ENCODE results near the gene SIK3.
"Not testable (repeated sequence)": the region's sequence is repeated elsewhere in the genome, so short reads cannot be mapped to it uniquely, and the experiment has no call there.

Gene SIK3

DNA sequence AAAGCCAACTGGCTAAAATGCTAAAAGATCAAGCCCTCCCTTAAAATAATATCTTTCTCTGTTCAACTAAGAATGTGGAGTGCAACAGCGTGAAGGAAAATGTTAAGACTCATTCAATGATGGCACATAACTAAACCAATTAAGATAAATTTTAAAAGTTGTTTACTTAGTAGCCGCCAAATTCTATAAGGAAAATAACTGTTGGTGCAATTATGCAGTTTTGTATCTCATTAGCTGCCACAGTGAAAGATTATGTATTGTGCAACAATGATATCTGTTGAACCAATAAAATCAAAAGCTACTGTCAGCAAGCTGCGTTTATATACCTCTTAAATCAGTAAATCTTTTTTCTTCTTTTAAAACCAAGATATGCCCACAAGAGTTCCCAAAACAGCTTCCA, 55.5 kb downstream of the SIK3 start:
- DNase-seq: no peak

DNA sequence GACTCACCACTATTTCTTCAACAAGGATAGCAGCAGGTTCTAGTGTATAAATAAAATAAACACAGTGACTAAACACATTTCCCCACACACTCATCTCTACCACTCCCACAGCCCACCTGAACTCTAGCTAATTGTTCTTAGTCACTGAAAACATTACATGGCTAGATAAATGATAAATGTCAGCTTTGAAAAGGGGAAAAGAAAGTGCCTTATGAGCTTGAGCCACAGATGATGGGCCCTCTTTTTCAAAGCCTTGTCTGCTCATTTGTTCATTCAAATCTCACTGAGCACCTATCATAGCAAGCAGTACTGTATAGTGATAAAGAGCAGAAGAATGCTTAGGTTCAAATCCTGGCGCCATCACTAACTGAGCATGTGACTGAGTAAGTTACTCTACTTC, 58.3 kb downstream of the SIK3 start:
- no peak for DNase-seq

DNA sequence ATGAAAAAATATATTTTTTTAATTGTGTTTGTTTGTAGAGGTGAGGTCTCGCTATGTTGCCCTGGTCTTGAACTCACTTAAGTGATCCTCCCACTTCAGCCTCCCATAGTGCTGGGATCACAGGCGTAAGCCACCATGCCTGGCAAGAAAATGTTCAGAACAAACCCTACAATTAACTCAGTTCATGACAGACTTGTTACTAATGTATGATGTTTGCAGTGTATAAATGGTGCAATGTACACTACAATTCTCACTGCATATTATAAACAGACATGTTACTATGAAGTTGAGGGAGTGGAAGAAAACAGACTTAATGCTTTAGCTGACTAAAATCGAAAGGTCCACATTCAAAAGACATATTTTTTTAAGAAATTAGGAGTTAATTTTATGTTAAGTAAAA, 59.0 kb downstream of the SIK3 start:
- no peak for DNase-seq

DNA sequence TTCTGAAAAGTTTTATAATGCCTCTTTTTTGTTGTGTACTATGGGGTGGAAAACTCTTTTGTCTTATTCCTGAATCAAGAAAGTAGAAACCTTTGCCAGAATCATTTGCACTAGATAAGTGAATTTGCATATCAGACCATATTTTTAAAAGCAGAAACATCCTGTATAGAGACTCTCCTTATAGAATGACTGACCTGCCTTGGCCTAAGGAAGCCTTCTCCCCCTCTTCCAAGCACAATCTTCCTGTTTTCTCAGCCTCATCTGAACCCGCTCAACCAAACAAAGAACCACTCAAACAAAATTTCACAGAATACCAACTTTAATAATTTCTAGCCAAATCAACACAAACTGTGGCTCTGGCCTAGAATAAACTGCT, 60.3 kb downstream of the SIK3 start:
- DNase-seq: no peak

DNA sequence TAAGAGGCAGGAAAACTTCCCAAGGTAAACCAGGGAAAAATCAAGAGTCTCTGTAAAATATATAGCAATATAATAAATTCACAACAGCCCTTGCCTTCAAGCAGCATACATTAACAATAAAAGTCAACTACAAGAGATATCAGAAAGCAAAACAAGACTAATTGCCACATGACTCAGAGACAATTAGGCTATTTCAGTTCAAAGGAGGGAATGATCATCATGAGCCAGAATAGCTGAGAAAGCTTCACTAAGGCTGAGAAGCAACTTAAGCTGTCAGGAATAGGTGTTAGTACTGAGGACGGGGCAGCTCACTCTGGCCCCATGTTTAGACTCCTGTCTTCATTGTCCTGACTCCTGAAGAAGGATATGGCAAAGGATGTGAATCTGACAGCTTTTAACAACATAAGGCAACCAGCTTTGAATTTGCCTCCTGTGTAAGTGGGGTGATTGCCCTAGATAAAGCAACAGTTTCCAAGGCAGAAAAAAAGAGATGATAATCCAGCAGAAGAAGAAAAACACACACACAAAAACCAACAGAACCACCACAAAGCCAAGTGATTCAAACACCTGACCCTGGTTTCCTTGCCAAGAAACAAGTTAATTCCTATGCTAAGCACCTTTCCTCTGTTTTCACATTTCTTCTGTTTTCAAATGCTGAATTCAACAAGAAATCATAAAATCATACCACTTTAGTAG, 60.8 kb downstream of the SIK3 start:
- DNase-seq: no peak

DNA sequence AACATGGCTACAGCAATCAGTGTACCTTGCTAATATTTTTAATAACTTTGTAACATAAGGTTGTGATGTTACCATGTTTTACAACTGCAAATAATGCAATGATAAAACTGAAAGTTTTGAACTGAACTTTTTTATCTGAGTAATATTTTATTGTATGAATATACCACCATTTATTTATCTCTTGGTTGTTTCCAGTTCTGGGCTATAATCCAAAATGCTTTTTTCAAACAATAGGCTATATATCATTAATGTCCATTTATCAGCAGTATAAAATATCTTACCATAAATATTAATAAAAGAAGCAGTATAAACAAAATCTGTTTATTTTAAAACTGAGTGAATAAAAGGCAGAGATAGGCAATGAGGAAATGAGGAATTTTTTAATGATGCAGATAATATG, 63.3 kb downstream of the SIK3 start:
- DNase-seq: no peak

DNA sequence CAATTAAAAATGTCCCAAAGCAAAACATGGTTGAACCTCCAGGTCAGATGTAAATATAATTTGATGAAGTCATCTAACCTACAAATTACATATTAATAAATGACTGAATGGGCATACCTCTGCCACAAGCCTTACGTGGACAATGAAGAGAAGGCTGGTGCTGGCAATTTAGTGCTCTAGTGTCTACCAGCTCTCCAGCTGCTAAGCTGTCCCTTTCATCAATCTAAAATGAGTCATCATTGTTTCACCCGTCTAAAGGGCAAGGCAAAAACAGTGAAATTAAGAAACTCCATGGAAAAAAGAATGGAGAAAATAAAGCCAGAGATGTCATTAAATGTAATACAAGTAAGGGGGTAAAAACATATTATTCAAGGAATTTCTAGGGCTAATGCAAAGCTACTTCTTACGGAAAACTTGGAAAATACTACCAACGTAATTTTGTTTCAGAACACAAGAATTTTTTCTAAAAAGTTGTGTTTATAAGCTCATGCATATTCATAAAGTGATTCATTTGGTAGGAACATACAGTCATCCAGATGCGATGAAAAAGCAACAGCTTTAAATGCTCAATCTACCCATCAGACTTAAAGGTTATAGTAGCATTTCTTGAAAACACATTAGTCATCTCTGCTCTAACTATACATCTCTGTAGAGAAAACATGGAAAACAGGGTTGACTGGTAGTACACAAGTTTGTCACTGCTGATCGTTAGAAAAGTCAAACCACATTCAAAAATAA, 71.5 kb downstream of the SIK3 start:
- DNase-seq: no peak

DNA sequence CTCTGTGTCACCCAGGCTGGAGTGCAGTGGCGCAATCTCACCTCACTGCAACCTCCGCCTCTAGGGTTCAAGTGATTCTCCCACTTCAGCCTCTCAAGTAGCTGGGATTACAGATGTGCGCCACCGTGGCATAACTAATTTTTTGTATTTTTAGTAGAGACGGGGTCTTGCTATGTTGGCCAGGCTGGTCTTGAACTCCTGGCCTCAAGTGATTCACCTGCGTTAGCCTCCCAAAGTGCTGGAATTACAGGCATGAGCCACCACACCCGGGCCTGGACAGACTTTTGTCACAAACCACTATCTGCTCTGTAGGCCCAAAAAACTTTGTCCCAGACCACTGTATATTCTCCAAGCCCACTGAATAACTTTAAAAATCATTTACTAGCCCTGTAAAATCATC, 74.5 kb downstream of the SIK3 start:
- not testable (repeated sequence) for DNase-seq

DNA sequence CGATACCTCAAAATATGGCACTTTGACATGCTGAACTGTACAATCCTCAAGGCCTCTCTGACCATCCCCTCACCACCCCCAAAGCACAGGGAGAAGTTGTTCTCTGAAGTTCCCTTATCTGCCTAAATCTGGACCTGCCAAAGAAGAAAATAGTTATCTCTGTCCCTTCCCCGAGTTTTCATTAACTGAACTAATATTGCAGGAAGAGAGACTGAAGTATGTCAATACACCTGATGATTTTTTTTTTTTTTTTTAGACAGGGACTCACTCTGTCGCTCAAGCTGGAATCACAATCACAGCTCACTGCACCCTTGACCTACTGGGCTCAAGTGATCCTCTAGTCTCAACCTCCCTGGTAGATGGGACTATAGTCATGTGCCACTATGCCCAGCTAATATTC, 75.0 kb downstream of the SIK3 start:
- no peak for DNase-seq

DNA sequence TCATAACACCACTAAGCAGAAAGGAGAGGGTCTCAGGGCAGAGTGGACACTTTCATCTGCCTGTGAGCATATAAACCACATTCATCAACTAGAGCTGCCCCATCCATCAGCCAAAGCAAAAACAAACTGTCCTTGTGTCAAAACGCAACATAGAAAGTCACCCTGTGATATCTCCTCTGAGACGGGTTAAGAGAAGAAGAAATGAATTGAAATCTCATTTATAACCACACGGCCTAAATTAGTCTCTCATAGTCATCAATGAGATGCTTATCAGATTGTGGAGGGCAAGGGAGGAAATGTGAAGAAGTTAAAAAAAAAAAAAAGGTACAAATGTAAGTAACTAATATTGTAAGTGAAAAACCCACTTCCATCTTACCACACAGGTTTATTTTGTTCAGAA, 75.7 kb downstream of the SIK3 start:
- DNase-seq: no peak

DNA sequence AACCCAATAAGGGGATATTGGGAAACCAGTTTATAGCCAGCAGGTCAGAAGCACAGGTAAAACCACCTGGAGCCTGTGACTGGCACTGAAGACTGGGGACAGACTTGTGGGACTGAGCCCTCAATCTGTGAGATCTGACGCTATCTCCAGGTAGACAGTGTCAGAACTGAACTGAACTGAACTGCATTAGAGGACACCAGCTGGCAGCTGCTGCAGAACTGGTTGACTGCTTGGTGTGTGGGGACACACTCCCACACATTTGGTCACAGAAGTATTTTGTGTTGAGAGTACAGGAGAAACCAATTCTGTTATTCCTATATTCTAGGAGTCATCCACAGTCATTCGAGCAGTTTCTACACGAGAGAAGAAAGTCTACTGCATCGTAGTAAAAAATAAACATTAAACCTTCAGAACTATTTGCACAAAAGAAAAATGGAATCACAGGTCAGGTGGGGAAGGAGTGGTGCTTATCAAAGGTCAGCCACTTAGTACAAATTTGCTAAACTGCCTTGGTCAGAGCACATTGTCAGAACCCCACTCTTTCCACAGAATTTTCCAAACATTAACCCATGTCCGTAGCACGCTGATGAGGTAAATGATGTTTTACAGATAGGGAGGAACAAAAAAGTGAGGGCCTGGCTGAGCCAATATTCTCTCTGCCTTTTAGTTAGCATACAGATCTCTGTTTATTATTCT, 77.2 kb downstream of the SIK3 start:
- no peak for DNase-seq

DNA sequence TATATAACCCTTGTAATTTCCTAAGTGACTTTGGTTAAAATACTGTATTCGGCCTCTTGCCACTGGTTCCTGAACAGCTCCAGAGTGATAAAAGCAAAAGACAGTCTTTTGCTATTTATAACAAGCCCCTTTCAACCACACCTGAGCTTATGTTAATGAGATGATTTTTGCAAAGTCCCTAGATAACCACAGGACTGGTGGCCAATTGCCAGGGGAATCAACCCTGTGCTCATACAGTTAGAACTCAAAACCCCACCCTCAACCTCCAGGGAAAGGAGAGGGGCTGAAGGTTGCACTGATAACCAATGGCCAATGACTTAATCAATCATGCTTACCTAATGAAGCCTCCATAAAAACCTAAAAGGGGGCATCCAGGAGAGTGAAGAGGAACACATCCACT, 77.9 kb downstream of the SIK3 start:
- no peak for DNase-seq

DNA sequence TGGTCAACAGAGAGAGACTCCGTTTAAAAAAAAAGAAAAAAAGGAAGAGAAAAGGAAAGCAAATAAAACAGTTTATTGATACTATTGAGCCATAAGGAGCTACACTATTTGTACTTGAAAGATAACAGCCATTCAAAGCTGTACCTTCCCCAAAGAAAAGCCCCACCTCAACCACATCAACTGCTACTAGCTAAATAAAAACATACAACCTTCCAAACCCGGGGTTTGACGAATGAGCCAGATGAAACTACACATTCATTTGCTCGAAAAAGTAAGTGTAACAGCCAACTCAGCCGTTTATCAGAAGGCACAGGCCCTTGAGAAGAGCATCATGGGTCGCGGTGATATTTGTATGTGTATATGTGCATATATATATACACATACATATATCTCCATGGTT, 78.4 kb downstream of the SIK3 start:
- no peak for DNase-seq

DNA sequence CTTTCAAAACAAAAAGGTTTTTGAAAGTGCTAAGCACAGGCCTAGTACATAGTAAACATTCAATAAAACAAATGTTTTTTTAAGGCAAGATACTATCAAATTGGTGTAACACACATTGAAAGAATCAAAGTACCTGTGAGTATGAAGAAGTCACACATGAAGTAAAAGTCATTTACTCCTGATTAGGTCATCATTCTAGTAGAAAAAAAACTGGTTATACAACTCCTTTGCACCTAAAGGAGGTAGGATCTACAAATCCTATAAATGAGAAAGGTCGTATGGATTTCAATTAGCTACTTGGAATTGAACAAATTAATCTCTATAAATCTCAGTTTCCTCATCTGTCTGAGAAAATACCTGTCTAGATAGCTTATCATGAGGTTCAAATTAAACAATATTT, 80.8 kb downstream of the SIK3 start:
- DNase-seq: no peak

DNA sequence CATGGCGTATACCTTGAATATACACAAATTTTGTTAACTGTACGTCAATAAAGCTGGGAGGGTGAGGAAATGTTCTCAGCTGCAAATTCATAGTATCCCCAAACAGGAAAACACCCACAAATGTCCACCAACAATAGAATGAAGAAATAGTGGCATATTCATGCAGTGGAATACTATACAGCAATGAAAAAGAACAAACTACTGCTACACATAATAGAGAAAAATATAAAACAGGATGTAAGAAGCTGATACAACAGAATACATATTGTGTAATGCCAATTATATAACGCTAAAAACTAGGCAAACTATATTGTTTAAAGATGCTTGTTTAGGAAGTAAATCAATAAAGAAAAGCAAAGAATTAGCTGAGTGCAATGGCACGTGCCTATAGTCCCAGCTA, 81.5 kb downstream of the SIK3 start:
- DNase-seq: no peak

DNA sequence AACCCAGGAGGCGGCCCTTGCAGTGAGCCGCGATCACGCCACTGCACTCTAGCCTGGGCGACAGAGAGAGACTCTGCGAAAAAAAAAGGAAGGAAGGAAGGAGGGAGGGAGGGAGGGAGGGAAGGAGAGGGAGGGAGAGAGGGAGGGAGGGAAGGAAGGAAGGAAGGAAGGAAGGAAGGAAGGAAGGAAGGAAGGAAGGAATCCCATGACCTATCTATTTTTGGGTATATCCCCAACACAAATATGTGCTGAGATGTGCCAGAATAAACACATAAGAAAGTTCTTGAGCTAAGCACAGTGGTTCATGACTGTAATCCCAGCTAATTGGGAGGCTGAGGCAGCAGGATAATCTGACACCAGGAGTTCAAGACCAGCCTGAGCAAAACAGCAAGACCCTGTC, 82.0 kb downstream of the SIK3 start:
- DNase-seq: no peak

DNA sequence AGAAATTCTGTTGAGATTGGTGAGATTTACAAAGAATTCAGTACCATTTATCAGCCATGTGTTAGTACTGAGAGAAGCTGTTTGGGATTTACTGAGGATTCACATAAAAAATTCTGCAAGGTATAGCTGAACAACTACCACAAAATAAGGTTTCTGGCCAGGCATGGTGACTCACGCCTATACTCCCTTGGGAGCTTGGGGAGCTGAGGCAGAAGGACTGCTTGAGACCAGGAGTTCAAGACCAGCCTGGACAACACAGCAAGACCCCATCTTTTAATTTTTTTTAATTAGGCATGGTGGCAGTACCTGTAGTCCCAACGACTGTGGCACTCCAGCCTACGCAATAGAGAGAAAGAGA, 86.7 kb downstream of the SIK3 start:
- DNase-seq: no peak

DNA sequence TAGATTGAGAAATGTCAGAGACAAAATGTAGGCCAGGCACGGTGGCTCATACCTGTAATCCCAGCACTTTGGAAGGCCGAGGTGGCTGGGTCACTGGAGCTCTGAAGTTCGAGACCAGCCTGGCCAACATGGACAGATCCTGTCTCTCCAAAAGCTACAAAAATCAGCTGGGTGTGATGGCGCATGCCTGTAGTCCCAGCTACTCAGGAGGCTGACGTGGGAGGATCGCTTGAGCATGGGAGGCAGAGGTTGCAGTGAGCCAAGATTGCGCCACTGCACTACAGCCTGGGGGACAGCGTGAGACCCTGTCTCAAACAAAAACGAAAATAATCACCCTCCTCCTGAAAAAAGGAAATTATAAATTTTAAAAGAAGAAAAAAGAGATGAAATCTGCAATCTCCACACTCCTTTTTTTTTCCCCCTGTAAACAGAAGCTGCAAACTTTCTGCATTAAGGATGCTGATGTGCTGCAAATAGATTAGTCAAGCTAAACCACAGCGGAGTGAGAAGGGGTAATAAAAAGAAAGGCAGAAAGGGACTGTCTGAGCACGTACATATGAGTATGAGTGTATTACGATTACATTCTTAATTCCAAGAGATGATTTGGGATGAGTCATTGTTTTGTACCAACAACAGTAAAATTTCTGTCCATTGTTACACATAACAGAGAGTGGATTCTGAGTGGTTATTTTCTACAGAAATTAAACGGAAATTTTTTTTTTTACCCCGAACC, 87.3 kb downstream of the SIK3 start:
- DNase-seq: no peak

DNA sequence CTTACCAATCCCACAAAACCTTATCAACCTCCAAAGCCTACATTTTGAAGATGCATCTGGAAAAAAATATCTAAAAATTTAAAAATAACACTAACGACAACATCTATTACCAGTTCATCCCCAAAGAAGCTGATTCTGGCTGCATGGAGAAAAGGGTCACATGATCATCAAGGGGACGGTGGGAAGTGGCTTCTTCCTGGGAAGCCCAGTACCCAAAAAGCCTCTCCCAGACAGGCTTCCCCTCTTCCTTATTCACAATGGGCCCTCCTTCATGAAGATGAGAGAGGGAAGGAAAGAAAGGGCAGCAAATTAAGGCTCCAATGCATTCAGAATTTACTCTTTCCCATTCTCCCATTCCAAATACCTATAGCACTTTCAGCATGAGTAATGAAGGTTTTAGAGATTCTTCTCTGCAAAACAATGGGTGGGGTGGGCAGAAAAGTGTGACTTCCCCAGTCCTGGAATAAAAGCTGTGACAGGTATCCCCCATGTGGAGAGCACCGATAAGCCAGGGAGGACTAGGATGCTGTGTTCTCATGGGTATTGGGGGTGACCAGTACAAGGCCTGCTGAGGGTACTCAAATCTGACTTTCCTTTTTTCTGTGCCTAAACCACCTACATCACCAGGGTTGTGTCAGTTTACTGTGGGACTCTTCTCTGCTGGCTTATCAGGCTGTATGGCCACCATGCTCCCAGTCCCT, 88.2 kb downstream of the SIK3 start:
- no peak for DNase-seq

DNA sequence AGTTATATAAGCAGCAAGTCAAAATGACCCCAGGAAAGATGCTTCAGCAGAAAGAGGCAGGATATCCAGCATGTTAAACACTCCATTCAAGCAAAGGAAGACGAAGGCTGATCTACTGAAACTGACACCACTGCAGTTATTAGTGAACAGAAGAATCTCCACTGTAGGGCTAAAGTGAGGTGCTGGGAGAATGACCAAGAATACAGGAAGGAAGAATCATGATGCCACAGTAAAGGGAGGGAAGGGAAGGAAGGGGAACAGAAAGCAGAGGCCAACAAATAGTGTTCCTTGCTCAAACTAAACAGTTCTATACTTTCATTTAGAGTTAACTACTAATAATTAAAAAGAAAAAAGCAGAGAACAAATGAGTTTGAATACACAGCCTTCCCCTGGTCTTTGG, 92.5 kb downstream of the SIK3 start:
- DNase-seq: no peak

DNA sequence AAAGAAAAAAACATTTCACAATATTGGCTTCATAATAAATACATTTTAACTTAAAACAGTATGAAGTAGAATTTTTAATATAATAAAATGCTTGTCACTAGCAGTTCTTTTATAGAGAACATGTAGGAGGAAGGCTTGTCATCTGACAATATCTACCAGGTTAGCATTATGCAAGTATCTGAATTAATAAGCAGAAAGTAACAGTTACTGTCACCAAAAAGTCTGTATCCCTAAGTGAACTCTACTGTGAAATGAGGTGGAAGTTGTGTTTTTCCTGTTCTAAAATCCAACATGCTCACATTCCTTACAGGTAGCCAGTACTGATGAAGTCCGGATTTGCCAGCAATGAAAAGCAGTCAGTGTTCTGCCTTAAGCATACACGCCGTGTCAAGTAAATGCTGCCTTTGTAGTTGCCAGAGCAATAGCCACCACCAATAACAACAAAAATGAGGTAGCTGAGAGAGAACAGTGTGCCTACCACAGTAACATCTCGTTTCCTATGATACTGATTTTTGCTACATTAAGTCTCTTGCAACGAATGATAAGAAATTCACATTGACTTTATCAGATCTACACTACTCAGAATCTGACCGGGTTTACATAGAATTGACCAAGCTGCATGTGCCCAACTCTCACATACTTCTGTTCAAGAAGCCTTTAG, 95.5 kb downstream of the SIK3 start:
- DNase-seq: no peak

DNA sequence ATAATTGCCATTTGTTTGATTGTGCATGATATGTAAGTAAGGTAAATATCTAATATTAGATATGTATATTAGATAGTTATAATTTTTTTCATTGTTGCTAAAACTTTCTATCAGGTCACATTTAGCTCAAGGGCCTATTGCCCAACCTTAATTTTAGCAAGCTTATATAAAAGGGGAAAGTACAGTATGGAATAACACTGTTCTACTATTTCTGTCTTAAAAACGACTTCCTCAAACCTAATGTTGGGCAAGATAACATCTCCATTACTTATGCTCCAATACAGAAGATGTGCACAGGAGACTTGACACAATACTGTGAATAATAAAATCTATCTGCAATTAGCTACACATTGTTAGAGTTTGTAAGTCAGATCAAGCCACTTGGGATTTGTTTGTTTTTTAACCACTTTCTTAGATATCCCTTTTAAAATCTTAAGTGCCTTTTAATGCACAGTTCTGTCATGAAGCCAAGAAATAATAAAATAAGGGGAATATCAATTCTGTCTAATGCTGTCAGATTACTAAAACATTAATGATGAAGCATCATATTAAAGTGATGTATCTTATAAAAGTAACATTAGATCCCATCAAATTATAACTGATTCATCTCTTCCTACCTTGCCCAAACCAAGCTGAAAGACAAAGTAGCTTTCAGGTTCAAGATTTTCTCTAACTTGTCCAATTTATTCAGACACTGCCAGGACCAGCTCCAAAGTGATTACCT, 98.1 kb downstream of the SIK3 start:
- no peak for DNase-seq

Data from activated CD4-positive, CD25-positive, alpha-beta regulatory T cell treated with anti-CD3 and anti-CD28 coated beads, Interleukin-2, amount 50 U/mL, for 72 hours (primary cell).